DMS 273 treated with DMSO at 0.1 percent for 48 hours (cell line): ENCODE results near the gene FAM219A.
"Not testable (repeated sequence)": the region's sequence is repeated elsewhere in the genome, so short reads cannot be mapped to it uniquely, and the experiment has no call there.

Experiments
- DNase-seq: peaks from one replicate; lab custom pipeline; 2025; lab: John Stamatoyannopoulos, UW

The FAM219A gene

DNA sequence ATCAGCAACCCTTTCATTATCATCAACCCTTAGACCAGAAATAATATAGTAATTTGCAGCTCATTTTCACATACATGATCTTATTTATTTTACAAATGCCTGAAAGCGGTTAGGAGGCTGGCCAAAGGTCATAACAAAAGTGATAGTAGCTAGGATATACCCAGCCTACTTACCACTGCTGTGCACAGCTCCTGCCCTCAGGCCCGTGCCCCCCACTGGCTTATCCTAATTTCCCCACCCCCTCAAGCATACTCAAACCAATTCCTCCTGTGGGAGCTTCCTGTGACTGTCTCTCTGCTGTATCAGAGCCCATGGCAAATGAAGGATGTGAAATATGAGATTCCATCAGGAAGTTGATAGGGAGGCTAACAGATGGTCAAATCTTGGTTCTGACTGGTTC lies 14.8 kb downstream of the FAM219A start:
- no peak for DNase-seq

DNA sequence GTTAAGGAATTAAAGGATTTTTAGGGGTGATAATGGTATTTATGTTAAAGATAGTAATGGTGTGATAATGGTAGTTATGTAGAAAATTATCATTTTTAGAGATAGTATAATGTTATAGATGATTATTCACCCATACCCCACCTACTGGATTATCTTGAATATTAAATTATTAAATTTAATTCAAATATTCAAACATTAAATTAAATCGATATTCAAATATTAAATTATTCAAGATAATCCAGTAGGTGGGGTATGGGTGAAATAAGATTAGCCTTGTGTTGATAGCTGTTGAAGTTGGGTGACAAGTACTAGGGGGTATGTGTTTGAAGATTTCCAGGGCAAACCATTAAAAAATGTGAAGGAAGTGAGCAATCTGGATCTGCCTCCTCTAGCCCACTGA lies 15.6 kb downstream of the FAM219A start:
- DNase-seq: no peak

DNA sequence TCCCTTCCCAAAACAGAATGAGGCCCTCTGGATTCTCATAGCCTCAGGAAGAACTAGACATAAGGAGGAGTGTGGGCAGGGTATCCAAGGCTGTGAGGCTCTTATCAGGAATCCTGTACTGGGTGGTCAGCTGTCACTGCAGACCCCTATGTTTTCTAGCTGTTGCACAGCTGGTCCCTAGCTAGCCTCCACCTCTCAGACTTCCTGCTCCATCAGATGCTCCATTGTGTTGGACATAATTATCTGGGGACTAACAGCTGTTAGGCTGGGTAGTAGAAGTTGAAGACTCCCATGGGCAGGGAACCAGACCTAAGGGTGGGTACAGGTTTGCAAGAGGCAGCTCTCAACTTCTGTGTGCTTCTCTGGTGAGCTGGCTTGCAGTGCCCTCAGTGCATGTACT lies 18.4 kb downstream of the FAM219A start:
- peak; percentile 42 for DNase-seq

DNA sequence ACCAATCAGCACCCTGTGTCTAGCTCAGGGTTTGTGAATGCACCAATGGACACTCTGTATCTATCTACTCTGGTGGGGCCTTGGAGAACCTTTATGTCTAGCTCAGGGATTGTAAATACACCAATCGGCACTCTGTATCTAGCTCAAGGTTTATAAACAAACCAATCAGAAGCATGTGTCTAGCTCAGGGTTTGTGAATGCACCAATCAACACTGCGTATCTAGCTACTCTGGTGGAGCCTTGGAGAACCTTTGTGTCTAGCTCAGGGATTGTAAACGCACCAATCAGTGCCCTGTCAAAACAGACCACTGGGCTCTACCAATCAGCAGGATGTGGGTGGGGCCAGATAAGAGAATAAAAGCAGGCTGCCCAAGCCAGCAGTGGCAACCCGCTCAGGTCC lies 19.9 kb downstream of the FAM219A start:
- DNase-seq: not testable (repeated sequence)

DNA sequence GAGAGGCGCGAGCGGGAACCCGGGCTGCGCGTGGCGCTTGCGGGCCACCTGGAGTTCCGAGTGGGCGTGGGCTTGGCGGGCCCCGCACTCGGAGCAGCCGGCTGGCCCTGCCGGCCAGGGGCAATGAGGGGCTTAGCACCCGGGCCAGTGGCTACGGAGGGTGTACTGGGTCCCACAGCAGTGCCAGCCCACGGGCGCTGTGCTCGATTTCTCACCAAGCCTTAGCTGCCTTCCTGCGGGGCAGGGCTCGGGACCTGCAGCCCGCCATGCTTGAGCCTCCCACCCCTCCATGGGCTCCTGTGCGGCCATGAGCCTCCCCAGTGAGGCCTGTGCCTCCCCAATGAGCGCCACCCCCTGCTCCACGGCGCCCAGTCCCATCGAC lies 20.5 kb downstream of the FAM219A start:
- DNase-seq: not testable (repeated sequence)

DNA sequence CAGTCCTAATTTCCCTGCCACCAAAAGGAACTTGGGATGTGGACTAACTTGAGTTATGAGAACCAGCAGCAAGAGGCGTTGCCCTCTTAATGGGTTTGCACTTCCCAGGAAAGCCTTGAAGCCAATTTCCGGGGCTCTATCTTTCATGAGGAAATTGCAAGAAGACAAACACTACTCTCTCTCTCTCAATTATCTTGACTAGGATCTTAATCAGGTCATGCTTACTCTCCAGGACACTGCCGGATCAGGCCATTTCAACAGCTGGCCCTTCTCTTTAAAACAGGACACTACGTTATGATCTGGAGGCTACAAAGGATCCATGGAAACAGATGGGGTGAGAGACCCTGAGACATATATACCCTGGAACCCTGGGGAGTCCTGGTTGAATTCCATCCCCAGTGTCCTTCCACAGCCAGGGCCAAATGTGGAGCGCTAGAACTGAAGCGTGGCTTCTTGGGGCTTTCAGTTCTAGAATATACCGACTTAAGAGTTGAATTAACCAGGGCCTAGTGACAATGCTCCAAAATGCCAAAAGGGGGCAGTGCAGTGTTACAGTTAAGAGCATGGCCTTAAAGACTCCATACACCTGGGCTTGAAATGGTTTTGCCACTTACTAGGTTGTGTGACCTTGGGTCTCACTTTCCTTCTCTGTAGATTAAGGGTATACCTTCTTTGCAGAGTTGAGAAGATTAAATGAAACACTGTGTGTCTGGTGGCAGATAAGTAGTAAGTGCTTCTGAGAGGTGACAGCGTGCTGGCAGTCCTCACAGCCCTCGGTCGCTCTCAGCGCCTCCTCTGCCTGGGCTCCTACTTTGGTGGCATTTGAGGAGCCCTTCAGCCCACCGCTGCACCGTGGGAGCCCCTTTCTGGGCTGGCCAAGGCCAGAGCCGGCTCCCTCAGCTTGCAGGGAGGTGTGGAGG lies 21.1 kb downstream of the FAM219A start:
- peak; percentile 53 for DNase-seq

DNA sequence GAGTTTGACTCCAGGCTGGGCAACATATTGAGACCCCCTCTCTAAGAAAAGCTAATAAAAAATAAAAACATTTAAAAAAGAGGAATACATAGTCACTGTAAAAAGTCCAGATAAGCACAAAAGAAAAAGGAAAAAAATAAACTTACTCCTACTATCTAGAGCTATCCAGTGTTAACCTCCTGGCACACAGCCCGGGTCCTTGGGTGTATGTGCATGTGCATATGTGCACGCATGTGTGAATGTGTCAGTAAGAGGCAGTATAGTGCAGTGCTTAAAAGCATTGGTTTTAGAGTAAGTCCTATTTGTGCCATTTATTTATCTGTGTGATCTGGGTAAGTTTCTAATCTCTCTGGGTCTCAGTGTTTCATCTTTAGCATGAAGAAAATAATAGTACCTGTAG lies 26.7 kb downstream of the FAM219A start:
- peak; percentile 5 for DNase-seq

DNA sequence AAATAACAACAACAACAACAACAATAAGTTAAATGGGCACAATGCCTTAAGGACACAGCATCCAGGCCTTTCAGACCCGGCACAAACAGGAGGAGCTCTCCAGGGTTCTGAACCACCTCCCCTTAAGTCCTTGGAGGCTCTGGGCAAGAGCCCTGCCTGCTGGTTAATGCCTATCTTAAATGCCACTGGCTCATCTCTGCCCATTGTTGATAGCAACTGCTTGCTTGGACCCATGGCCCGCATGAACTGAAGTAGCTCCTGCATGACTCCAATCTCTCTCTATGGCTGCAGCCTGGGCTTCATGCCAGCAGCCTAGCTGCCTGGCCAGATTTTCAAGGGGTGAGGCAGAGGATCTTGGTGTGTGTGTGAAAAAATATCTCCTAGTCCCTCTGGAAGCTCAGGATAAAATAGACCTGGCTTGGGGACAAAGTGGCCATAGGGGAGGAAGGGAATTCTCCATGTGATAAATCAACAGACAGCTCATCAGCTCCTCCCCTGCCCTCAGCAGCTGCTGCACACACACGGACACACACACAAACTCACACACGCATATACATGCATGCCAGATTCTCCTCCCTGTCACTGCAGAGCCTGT lies 27.4 kb downstream of the FAM219A start:
- DNase-seq: peak; percentile 58

DNA sequence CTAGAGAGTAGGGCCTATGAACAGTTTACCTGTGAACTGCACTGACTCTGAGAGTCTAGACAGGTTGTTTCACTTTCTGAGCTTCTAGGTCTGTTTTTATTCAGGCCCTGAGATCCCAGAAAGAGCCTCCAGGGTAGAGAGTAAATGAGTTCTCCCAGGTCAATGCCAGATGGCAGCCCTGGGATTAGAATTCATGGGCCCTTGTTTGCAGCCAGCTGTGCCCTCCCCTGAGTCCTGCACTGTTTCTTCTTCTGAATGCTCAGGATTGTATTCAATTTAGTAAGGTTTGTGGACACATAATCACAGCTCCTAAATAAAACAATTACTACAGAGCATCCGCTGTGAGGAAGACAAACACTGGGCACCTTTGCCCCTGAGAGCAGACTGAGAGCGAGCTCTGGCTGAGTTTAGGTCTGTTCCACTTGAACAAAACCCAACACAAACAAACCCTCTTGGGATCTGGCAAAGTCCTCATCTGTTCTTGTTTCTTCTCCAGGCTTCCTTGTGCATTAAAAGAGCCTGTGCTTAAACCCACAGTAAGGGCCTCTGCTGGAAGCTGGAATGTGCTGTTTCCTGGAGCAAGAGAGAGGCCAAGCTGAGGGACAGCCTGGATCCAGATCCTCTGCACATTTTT lies 29.9 kb downstream of the FAM219A start:
- peak; percentile 42 for DNase-seq

DNA sequence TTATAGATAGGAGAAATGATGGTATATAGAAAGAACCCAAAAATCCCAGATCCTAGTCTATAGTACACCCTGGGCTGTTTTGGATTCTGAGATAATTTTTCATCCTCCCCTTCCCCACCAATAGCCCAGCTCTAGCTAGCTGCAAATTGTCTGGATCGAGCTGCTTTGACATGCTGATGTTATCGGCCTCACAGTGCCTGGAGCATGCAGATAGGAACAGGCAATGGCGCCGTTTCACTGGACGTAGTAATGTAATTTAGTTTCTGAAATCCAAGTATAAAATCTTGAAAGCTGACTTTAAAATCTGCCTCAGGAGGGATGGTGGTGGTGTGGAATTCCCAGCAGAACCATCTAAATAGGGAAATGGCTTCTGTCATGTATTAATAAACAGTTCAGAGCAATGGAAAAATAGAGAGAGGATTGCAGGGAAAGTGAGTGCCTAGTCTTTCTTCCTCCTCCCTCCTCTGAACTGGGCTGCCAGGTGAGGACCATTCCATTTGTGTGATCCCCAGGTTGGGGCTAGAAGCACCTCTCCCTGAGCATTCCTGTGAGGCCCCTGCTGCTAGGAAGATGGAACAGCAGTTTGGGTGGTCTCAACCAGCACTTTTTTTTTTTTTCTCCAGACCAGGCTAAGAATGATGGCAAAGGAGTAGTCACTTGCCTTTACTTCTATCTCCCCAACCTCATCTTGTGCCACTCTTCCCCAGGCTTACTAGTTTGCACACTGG lies 31.9 kb downstream of the FAM219A start:
- no peak for DNase-seq

DNA sequence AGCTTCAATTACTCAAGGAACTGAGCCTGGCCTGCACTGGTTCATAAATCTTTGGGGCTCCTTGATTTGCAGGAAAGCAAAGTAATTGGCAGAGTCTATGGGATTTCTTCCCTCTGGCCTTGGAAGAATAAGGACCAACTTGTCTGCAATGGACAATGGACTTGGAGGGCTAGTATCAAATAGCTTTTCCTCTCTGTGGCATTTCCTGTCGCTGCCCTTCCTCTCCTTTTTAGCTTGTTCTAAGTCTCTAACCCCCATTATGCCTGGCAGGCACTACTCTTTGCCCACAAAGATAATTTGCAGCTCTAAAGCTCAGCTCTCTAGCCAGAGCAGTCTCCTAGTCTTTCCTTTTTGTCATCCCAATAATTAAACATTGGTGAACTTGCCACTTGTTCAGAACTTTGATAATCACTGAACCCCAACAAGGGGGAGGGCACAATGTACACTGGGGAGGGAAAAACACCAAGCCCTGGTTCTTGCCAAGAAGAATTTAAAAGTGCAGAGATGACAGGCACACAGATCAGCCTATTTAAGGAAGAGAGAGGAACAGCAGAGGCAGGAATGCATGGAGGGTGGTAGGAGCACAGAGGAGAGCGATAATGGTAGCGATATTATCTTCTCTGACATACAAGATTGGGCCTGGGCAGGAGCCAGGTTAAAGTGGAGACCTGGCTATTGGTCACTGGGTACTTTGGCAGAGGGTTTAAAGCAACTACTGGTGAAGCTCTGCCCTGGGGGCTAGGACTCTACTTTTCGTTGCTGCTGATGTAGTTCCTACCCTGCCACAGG lies 38.5 kb downstream of the FAM219A start:
- DNase-seq: no peak

DNA sequence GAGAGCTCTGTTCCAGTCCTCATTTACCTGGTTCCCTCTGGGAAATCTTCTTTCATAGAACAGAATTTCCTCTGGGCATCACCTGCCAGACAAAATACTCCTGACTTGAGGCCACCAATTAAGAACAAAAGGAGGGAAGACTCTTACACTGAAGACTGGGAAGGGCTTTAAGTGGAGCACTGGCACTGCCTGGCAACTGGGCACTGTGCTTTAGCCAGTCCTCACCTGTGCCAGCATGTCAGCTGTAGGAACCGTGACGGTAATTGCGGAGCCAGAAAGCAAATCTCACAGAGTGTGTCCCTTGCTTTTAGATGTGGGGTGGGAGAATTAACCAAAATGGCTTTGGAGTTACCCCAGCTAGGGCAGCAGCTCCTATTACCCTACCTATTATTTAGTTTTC lies 40.6 kb downstream of the FAM219A start:
- DNase-seq: no peak

DNA sequence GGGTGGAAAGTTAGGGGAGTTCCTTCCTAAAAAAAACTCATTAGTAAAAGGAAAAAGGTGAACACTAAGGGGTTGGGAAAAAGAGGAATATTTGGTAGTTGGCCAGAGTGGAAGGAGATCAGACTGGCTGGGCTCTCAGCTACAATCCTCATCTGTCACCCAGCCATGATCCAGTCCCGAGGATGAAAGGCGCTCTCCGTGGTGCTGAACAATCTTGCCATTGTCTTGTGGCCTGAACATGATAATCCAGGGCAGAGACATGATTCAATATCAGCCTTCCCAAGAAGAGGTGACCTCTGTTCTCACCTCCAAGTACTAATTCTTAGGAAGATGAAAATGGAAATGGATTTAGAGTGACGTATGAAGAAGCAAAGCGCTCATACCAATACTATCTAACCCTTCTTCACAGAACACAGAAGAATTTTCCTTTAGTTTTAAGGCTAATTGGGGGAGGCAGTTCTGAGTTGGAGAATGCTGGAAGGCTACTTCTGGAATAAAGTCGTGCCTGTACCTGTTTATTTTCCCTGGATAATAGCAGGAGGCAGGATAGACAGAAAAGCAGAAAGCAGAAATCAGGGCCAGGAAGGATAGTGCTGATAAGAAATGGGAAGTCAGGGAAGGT lies 45.0 kb downstream of the FAM219A start:
- DNase-seq: no peak

DNA sequence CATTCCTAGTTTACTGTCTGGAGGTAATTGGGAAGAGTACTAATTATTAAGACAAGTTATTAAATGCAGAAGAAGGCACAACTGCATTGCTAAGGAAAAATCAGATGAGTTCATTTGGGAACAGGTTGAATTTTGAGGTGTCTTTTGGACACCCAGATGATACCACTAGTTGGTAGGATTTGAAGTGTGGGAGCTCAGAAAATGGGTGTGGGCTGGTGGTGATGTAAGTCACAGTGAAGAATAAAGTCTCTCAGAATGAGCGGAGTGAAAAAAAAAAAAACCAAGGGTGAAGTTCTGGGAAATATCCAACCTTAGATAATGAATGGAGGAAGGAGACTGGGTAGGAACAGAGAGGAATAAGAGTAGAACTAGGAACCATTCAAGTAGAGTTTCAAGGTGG lies 46.0 kb downstream of the FAM219A start:
- DNase-seq: no peak

DNA sequence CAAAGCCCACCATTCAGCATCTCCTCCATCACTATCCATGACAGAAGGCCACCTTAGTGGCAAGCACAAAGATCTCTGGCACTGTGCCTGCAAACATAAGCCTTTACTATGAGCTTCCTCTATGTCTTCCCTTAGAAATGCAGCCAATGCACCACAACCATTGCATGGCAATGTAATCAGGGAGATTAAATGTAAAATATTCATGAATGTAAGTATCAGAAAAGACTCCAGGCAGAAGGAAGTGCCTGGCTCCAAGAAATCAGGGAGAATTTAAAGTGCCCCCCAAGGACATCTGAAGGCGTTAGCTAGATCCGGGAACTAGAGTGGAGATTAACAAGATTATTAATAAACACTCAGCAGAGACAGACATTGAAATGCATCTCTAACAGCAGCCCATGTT lies 49.2 kb downstream of the FAM219A start:
- no peak for DNase-seq

DNA sequence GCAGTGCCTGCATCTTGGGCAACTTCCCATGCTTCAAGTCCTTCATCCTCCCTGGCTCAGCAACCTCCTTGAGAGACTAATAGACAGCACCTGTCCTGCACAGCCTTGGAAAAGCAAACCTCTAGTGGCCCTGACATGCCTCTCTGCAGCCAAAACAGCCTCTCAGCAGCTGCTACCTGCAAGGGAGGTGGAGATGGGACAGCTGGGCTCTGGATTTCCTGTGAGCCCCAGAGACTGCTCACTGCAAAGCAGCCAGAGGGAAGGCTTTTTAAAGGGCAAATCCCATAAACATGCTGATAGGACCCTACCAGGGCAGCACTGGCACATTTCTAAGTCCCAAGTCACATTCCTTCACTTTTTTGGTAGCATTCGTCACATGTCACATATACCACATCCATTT lies 50.2 kb downstream of the FAM219A start:
- DNase-seq: no peak

DNA sequence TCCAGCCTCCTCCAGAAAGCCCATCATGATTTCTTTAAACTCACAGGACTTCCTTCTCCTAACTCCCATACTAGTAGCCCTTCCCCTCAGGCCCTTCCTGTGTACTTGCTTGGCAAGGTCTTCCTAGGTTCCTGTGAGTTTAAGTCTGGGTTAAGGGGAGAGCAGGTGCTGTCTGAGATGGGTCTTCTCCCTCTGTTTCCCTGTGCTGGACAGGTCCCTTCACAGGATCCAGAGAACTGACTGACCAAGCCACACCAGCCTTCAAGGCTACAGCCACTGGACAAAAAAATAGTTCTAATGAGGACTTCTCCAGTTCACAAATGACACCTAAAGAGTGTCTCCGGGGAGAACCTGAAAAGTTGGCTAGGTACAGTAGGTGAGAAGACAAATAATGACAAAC lies 52.2 kb downstream of the FAM219A start:
- no peak for DNase-seq

DNA sequence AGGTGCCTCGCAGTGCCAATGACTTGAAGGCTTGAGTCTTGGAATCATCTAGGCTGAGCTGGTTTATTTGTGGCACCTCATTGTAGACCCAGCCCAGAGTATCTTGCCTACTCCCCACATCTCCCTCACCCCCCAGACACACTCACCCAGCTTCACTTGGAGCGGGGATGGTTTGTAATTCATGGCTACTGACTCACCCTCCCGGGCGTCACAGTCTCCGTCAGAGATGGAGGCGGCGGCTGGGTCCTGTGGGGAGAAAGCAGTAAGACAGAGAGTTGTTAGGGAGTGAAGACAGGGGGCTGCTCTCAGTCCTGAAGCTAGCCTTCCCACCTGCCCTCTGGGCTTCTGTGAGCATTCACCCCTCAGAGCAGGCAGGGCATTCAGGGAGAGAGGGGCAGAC lies 52.7 kb downstream of the FAM219A start:
- no peak for DNase-seq

DNA sequence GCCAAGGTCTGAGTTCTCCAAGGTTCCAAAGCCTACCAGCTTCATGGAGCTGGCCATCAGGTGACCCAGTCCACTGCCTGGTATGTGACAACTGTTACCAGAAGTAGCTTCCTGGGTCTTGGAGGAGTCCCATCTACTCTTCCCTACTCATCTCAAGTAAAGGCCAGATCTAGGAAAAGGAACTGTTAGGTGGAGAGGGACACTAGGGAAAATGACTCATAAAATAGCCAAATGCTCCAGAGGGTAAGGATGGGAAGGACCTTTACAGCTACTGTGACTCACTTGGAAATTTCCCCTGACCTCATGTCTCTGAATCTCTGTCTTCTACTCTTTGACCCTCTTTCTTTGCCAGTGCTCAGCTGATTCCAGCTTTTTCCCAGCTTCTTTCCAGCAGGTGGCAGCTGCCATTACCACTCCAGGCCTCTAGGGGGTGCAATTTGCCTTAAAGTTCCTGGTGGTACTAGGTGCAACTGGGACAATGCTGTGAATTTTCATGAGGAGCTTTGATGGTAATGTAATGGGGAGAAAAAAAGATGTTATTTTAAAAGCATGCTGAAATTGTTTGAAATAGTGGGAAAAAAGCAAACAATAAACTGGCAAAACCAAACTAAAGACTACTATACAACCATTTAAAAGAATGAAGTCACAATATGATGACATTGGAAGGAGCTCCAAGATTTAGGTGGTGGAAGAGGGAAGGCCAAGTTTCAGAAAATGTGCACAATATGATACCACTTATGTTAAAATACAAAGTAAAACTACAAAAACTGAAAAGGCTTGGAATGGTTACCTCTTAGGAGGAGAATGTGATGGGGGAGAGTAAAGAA lies 54.6 kb downstream of the FAM219A start:
- no peak for DNase-seq
